ENCODE data around the gene AFAP1. TPM values are rescaled to one million over a fixed set of nuclear protein-coding genes. Genes with fewer than 3 reads are reported as not detected.

The AFAP1 gene
- total and polyA plus RNA-seq, 2 donors from 2014 or later: 2.6 to 26.3 TPM

DNA sequence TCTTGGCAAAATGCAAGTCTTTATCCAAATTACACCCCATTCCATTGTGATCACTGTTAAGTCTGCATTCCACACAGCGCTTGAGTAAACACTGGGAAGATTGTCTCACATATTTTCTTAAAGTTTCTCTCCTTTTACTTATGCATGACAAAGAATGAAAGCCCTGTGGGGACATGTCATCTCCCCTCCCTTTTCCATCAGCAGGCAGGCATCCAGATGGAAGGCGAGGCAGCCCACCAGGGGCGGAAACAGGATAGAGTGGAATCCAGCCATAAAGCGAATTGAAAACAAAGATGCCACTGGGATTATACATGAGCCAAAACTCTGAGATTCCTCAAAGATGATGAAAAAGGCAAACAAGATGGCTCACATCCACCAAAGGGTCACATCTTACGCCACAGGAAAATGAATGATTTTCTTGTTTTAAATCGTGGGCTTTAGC lies 78.2 kb downstream of the AFAP1 start:
- intact Hi-C loops (cut with DNase I): no loop called here
- H3K27ac ChIP-seq (ENCODE audit: low read depth in 2 of 2, low read length in 2 of 2): no peak overlapping the region
- no peak overlapping the region for H3K4me3 ChIP-seq (ENCODE audit: low read length in 3 of 3)
- peak in 2 of 5 donors; percentile 22 to 52 for DNase-seq
- peaks cover 0 to 5% (median 0%) of the 10 kb centered on the region in 3 donors for H3K4me1 ChIP-seq (ENCODE audit: control insufficient read depth in 2 of 3, insufficient read depth in 2 of 3, low read depth in 1 of 3, low read length in 3 of 3)
- H3K27me3 ChIP-seq (ENCODE audit: control insufficient read depth, insufficient read depth, low read length): no peaks in the 10 kb centered on the region
- TF ChIP-seq, protein P1, sequence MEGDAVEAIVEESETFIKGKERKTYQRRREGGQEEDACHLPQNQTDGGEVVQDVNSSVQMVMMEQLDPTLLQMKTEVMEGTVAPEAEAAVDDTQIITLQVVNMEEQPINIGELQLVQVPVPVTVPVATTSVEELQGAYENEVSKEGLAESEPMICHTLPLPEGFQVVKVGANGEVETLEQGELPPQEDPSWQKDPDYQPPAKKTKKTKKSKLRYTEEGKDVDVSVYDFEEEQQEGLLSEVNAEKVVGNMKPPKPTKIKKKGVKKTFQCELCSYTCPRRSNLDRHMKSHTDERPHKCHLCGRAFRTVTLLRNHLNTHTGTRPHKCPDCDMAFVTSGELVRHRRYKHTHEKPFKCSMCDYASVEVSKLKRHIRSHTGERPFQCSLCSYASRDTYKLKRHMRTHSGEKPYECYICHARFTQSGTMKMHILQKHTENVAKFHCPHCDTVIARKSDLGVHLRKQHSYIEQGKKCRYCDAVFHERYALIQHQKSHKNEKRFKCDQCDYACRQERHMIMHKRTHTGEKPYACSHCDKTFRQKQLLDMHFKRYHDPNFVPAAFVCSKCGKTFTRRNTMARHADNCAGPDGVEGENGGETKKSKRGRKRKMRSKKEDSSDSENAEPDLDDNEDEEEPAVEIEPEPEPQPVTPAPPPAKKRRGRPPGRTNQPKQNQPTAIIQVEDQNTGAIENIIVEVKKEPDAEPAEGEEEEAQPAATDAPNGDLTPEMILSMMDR (IDR thresholded peaks at IDR 0.05; ENCODE audit: borderline replicate concordance, extremely low read depth, insufficient read depth): no peak
- FAIRE-seq: no peak
- H3K36me3 ChIP-seq (ENCODE audit: control insufficient read depth in 2 of 3, insufficient read depth in 3 of 3, low read length in 3 of 3): no peaks in the 10 kb centered on the region
- H3K9me3 ChIP-seq (ENCODE audit: control insufficient read depth in 2 of 3, insufficient read depth in 1 of 3, low read length in 3 of 3): peaks cover 0 to 2% (median 0%) of the 10 kb centered on the region in 3 donors
- H3K9ac ChIP-seq (ENCODE audit: low read length in 3 of 3): no peak overlapping the region

DNA sequence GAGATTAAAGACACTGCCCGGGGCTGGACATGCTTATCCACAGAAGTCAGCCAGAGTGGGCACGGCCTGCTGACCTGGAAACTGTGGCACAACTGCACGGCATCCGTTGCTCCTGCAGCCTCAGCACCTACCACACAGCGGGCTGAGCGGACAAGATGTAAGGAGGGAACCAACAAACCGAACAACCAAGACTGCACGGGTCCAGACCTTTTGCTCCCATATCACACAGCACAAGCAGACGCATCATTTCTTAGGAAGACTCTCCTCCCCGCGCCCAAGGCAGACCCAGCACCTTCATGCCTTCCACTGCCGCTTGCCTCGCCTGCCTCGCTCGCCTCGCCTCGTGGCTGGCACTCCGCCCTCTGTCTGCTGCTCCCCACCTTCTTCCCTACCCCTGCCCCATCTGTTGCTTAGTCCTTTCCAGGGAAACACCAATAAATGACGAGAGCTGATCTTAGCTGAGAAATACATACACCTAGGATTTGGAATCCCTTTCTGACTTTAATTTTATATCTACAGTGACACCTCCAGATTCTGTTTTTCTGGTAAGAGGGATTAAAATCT lies 79.0 kb downstream of the AFAP1 start:
- no peak for DNase-seq
- Histone ChIP-seq H3K4me3 (ENCODE audit: low read length in 3 of 3) (no peak overlapping the region), H3K9ac (ENCODE audit: low read length in 3 of 3) (no peak overlapping the region), H3K4me1 (ENCODE audit: control insufficient read depth in 2 of 3, insufficient read depth in 2 of 3, low read depth in 1 of 3, low read length in 3 of 3) (peaks cover 0 to 5% (median 0%) of the 10 kb centered on the region in 3 donors), H3K27ac (ENCODE audit: low read depth in 2 of 2, low read length in 2 of 2) (no peak overlapping the region), H3K9me3 (ENCODE audit: control insufficient read depth in 2 of 3, insufficient read depth in 1 of 3, low read length in 3 of 3) (peaks cover 0 to 2% (median 0%) of the 10 kb centered on the region in 3 donors), H3K27me3 (ENCODE audit: control insufficient read depth, insufficient read depth, low read length) (no peaks in the 10 kb centered on the region), H3K36me3 (ENCODE audit: control insufficient read depth in 2 of 3, insufficient read depth in 3 of 3, low read length in 3 of 3) (no peaks in the 10 kb centered on the region)
- no peak for FAIRE-seq
- intact Hi-C loops (cut with DNase I): no loop called here
- TF ChIP-seq, protein P1 (IDR thresholded peaks at IDR 0.05; ENCODE audit: borderline replicate concordance, extremely low read depth, insufficient read depth): no peak

DNA sequence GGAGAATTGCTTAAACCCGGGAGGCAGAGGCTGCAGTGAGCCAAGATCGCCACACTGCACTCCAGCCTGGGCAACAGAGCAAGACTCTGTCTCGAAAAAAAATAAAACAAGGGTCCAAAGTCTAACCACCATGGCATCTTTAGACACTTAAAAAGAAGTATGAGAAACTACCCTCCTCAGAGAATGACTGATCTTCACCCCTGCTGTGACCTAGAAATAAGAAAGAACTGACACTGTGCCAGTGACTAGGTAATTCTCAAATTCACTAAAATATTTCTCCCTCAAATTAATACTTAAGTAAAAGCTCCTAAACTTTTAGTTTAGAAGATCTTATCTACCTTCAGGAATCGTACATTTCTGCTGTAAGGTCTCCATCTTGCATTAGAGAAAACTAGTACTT lies 80.3 kb downstream of the AFAP1 start:
- no peak overlapping the region for H3K4me3 ChIP-seq (ENCODE audit: low read length in 3 of 3)
- no peak for DNase-seq
- peaks cover 0 to 3% (median 0%) of the 10 kb centered on the region in 3 donors for H3K36me3 ChIP-seq (ENCODE audit: control insufficient read depth in 2 of 3, insufficient read depth in 3 of 3, low read length in 3 of 3)
- no peak overlapping the region for H3K9ac ChIP-seq (ENCODE audit: low read length in 3 of 3)
- H3K4me1 ChIP-seq (ENCODE audit: control insufficient read depth in 2 of 3, insufficient read depth in 2 of 3, low read depth in 1 of 3, low read length in 3 of 3): peaks cover 0 to 5% (median 0%) of the 10 kb centered on the region in 3 donors
- no peak overlapping the region for H3K27ac ChIP-seq (ENCODE audit: low read depth in 2 of 2, low read length in 2 of 2)
- TF ChIP-seq, protein P1 (IDR thresholded peaks at IDR 0.05; ENCODE audit: borderline replicate concordance, extremely low read depth, insufficient read depth): no peak
- peaks cover 0 to 2% (median 0%) of the 10 kb centered on the region in 3 donors for H3K9me3 ChIP-seq (ENCODE audit: control insufficient read depth in 2 of 3, insufficient read depth in 1 of 3, low read length in 3 of 3)
- H3K27me3 ChIP-seq (ENCODE audit: control insufficient read depth, insufficient read depth, low read length): no peaks in the 10 kb centered on the region
- intact Hi-C loops (cut with DNase I): no loop called here
- no peak for FAIRE-seq

All from kidney (tissue), 14 donors.